Kidney tubule cell (primary cell): ENCODE measurements around the gene CTU1.
A peak's percentile ranks its signal among the peaks of the same experiment; 100 is the strongest.
"Not testable (repeated sequence)": the region's sequence is repeated elsewhere in the genome, so short reads cannot be mapped to it uniquely, and the experiment has no call there.

ENCODE experiments used
- DNase-seq: peaks from one replicate; pipeline ENCODE4 v3.0.0-alpha.2; 2018; ENCODE audit warnings: low spot score

The CTU1 gene

GRCh38 chr19:51108066-51108804, at the start of gene CTU1:
CTU1 (minus strand) TSS chr19:51108409; CDS start chr19:51104569, 3,840 bp downstream.
- peak; percentile 99 for DNase-seq

DNA sequence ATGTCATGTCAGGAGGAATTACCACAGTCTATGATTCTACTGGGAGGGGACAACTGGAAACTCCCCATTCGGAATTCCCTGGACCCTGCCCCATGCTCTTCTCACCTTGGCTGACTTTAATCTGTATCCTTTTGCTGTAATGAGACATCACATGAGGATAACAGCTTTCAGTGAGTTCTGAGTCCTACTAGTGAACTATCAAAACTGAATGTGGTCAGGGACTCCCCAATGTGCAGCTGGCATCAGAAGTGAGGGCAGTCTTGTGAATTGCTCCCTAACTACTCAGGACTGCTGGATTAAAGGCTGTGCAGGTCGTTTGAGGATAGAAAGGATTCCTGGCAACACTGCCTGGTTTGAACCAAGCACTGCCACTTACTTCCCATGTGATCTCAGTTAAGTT, 49.1 kb upstream of the CTU1 start:
- no peak for DNase-seq

DNA sequence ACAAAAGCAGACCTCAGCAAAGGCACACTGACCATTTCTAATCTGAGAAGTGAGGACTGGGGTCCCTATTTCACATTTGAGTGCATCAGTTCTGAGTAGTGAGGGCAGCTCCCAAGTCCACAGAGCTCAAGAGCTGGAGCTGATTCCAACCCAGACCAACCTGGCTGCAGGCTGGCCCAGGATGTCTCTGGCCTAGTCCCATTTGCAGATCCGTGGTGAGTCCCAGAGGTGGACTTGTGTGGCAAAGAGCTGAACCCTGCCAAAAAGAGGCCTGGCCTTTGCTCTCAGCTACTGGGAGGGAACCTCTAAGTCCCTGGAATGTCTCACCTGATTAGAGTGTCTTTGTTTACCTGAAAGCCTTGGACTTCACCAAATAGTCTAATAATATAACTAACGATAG, 48.5 kb upstream of the CTU1 start:
- DNase-seq, result no peak

DNA sequence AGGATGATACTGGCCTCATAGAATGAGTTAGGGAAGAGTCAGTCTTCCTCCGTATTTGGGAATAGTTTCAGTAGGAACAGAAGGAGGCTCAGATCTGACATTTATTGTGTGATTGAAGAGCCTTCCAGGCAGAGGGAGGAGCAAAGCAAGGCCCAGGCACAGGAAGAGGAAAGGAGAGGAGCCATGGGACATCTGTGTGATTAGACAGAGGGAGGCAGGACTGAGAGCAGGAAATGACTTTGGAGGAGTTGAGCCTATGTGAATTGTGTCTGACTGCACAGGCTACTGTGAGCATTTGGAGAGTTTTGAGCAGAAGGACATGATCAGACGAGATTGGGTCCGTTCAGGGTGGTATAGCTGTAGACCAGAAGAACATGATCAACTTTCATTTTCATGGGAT, 42.4 kb upstream of the CTU1 start:
- no peak for DNase-seq

DNA sequence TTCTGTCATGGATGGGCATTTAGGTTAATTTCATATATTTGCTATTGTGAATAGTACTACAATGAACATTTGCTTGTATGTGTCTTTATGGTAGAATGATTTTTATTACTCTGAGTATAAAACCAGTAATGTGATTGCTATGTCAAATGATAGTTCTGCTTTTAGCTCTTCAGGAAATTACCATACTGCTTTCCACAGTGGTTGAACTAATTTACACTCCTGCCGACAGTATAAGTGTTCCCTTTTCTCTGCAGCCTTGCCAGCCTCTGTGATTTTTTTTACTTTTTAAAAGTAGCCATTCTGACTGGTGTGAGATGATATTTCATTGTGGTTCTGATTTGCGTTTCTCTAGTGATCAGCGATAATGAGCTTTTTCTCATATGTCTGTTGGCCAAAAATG, 40.4 kb upstream of the CTU1 start:
- DNase-seq, result no peak

- DNase-seq, result no peak
Observed at GRCh38 chr19:51147663-51148062, 39.5 kb upstream of the CTU1 start.

- no peak for DNase-seq
Observed at GRCh38 chr19:51146751-51147150, 38.5 kb upstream of the CTU1 start.

- no peak for DNase-seq
Observed at GRCh38 chr19:51145916-51146493, 37.8 kb upstream of the CTU1 start.

- DNase-seq, result no peak
Observed at GRCh38 chr19:51144482-51145045, 36.4 kb upstream of the CTU1 start.

GRCh38 chr19:51143486-51143885, 35.3 kb upstream of the CTU1 start:
- no peak for DNase-seq

GRCh38 chr19:51142809-51143475, 34.7 kb upstream of the CTU1 start:
- not testable (repeated sequence) for DNase-seq

DNA sequence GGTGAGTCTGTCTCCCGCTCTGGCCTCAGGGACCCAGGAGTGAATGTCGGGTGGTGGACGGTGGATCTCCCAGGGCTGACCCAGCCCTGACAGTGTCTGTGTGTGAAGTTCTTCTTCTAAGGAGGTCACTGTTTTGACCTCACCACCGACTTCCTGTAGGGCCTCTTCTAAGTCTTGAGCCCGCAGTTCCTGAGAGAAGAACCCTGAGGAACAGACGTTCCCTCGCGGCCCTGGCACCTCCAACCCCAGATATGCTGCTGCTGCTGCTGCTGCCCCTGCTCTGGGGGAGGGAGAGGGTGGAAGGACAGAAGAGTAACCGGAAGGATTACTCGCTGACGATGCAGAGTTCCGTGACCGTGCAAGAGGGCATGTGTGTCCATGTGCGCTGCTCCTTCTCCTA, 33.9 kb upstream of the CTU1 start, which contains the start of gene SIGLEC7:
Gene SIGLEC7 (plus strand): TSS at position 183 of the 400 bp plus-strand sequence. CDS start 69 bp downstream, at position 252.
- DNase-seq, result no peak

- DNase-seq, result no peak
Observed at GRCh38 chr19:51141181-51141580, 33.0 kb upstream of the CTU1 start.

DNA sequence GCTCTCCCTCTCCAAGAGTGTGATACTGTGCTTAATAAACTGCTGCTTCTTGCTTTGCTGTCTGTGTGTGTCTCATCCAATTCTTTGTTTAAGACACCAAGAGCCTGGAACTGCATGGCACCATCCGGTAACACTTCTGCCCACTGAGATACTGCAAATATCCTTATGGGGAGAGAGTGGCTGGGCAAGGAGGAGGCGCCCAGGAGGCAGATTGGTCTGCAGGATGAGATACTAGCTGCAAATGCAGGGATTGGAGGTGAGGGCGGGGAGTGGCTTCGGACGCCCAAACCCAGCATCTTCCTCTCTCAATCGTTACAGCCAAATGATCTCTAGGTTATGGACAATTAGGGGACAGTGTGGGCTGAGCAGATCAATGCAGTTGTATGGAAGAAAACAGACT, 32.2 kb upstream of the CTU1 start:
- DNase-seq, result no peak

DNA sequence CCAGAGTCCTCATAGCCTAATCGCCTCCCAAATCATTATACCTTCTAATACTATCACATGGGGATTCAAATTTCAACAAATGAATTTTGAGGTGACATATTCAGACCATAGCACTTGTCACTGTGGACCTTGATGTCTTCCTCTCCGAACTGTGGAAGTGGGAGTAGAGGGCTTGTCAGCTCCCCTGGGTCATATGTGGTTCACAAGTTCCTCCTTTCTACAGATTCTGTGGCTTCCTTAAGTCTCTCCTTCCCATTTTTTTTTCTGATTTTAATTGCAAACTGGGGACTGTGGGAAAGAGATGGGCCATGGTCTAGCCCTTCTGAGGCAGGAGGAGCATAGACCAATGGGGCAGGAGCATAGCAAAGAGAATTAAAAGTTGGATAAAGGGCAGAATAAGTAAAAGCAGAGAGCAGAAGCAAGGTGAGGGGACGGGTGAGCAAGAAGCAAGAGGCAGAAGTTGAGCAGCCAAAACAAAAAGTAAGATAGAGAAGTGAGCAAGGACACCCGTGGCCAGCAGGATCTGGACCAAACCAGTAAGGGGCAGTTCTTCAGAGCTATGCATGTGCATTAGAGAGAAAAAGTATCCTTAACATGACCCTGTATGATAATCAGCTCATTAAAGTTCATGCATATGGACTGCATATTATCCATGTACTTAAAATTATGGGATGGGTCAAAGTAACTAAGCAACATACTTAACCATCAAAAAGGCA, 31.2 kb upstream of the CTU1 start:
- DNase-seq, result no peak

- no peak for DNase-seq
Observed at GRCh38 chr19:51138549-51138979, 30.4 kb upstream of the CTU1 start.

- DNase-seq, result no peak
Observed at GRCh38 chr19:51137792-51138425, 29.7 kb upstream of the CTU1 start.

DNA sequence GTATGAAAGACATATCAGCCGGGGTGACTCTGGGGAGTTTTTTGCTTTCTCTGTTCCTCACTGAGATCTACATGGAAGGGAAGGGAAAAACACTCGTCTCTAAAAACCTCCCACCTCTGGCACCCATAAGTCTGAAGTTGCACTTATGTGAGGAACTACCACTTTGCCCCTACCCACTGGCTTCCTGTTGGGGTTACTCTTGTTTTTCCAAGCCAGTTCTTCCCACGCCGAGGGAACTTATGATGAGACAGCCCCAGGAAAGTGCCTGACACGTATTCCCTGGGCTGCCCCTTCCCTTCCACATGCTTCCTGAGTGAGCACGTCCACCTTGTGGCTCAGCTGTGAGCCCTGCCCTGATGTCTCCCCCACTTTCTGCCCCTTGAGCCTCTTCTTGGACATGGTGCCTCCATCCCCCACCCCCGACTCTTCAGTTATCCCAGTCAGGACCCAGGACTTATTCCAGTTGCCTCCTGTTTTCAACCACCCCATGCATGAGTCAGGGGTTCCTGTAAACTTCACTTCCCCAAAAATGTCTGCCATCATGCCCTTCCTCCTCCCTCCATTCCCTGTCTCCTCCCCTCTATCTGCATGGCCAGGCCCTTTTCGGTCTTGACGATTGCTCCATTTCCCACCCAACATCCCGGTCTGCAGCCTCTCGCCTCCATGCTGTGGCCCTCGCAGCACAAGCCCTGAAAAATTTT, 28.8 kb upstream of the CTU1 start:
- DNase-seq, result no peak

DNA sequence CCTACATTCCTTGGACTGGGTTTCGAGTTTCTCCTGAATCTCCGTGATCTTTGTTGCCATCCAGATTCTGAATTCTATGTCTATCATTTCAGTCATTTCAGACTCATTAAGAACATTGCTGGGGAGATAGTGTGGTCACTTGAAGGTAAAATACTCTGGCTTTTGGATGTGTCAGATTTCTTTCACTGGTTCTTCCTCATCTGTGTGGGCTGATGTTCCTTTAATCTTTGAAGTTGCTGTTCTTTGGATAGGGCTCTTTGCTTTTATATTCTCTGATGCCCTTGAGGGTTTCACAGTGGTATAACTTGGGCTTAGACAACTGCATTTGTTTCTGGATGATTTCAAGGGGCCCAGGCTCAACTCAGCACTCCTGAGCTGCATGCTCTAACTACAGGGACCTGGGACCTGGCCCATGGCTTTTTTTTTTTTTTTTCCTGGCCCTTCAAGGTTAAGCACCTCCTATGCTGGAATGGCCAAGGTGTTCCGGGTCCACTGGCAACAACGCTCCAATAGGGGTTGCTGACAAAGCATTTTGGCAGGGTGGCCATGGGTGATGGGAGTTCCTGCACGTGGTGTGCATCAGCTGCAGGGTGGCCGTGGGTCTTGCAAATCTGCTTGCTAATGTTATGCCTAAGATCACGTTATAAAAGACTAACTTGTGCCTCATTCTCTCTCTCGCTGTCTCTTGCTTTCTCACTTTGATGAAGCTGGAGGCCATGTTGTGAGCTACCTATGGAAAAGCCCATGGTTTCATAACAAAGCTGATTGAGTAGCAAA, 28.0 kb upstream of the CTU1 start:
- no peak for DNase-seq

- no peak for DNase-seq
Observed at GRCh38 chr19:51135004-51135403, 26.8 kb upstream of the CTU1 start.
